Esophagus squamous epithelium (tissue), 4 donors: ENCODE results near the gene CENPP.

Experiments
- POLR2A ChIP-seq, 4 donors: fragments of 450-650 bp; IDR thresholded peaks; one replicate each; pipeline ENCODE4 v1.6.1; 2017; ENCODE audit warnings: antibody characterized with exemption in 4 of 4, mild to moderate bottlenecking in 4 of 4, moderate library complexity in 3 of 4
- TF ChIP-seq, protein P1 (sequence below), 6 experiments: fragments of 450-650 bp in 4 of 6; fragments of 200-600 bp in 2 of 6; sonication (generic) in 2 of 6; IDR thresholded peaks; one replicate each; pipeline ENCODE4 v1.5.1; 2016 to 2019; ENCODE audit warnings: antibody characterized with exemption in 6 of 6, mild to moderate bottlenecking in 4 of 6, moderate library complexity in 4 of 6

DNA sequence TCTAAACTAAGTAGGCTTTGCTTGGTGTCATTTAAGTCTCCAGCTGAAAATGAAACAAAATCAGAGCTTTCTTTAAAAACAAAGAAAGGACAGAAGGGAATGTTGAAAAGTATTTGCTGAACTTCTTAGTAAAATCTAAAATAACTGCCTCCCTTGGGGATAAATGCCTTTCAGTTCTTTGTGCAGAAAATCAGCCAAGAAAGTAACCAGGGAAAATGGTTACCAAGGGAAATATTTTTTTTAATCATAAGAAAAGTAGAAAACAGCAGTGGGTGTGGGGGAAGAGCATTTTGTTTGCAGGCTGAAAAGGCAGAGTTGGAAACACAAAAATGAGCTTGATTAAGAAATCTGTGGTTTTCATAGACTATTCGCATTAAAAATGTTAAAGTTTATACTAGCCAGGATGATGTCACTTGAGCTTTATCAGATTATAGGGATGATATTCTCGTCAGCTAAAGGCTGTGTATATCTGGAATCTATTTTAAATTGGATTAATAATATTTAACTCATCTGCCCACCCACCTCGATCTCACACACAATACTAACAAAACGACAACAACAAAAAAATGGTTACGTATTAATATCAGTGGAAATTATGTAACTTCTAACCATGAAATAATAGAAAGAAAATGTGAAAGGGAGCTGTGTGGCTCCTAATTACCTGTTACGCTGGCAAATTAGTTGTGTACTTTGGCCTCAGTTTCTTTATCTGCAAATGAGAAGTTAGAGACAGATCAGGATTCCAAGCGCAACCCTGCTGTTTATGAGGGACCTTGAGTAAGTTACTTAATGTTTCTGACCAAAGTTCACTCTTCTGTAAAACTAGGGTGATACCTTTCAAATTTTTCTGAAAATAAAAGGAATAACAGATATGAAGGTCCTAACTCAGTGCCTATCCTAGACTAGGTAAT is 210.4 kb downstream of the CENPP start, which contains the start of gene ECM2:
- TF ChIP-seq, protein P1, sequence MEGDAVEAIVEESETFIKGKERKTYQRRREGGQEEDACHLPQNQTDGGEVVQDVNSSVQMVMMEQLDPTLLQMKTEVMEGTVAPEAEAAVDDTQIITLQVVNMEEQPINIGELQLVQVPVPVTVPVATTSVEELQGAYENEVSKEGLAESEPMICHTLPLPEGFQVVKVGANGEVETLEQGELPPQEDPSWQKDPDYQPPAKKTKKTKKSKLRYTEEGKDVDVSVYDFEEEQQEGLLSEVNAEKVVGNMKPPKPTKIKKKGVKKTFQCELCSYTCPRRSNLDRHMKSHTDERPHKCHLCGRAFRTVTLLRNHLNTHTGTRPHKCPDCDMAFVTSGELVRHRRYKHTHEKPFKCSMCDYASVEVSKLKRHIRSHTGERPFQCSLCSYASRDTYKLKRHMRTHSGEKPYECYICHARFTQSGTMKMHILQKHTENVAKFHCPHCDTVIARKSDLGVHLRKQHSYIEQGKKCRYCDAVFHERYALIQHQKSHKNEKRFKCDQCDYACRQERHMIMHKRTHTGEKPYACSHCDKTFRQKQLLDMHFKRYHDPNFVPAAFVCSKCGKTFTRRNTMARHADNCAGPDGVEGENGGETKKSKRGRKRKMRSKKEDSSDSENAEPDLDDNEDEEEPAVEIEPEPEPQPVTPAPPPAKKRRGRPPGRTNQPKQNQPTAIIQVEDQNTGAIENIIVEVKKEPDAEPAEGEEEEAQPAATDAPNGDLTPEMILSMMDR (IDR thresholded peaks at IDR 0.05), result no peak
- TF ChIP-seq POLR2A (IDR thresholded peaks at IDR 0.05), result no peak
